IMR-90 (cell line): ENCODE data around the gene ARAP2. TPM values are rescaled to one million over a fixed set of nuclear protein-coding genes. Genes with fewer than 3 reads are reported as not detected.

Experiments used
- ATAC-seq: fragments of 200-7000 bp; cut with Tn5 transposase; 2 replicates; pipeline ENCODE4 v1.9.1; 2020; ENCODE audit warnings: low read depth, mild to moderate bottlenecking, moderate library complexity
- BruUV-seq: library from RNA; stranded (reverse); fragments of 400-500 nt; replicated peaks from 2 replicates; lab custom pipeline; 2021; lab: Mats Ljungman, UMichigan
- CTCF ChIA-PET: fragments of 300-600 bp; formaldehyde crosslinking; extraction: SDS; loops from one replicate; lab custom pipeline; 2021; ENCODE audit warnings: antibody characterized with exemption; lab: Yijun Ruan, JAX
- POLR2A ChIA-PET: fragments of 300-600 bp; sonication (Branson Sonifier 250); formaldehyde crosslinking; loops from one replicate; lab custom pipeline; 2022; ENCODE audit warnings: antibody characterized with exemption; ENCODE audit not compliant: unreplicated experiment; lab: Charles Lee
- DNase-seq: peaks from one replicate; pipeline ENCODE4 v3.0.0; 2013
- H2AFZ ChIP-seq: replicated peaks from 2 replicates; pipeline ENCODE3; 2013; ENCODE audit warnings: low read length, mild to moderate bottlenecking; ENCODE audit not compliant: poor library complexity
- H2AK5ac ChIP-seq: 2 replicates; pipeline ENCODE4 v1.6.1; 2013; ENCODE audit warnings: low read depth, low read length, inconsistent platforms
- H2AK9ac ChIP-seq: replicated peaks from 2 replicates; pipeline ENCODE3; 2013; ENCODE audit warnings: mild to moderate bottlenecking, low read depth, low read length, moderate library complexity; ENCODE audit not compliant: poor library complexity
- H2BK120ac ChIP-seq: 2 replicates; pipeline ENCODE4 v1.6.1; 2013; ENCODE audit warnings: low read depth, low read length, inconsistent platforms
- H2BK15ac ChIP-seq: 3 replicates; pipeline ENCODE4 v1.6.1; 2013; ENCODE audit warnings: low read depth, low read length, inconsistent platforms
- H2BK20ac ChIP-seq: 2 replicates; pipeline ENCODE4 v1.6.1; 2013; ENCODE audit warnings: low read depth, mild to moderate bottlenecking, inconsistent platforms, low read length, moderate library complexity
- H2BK5ac ChIP-seq: 2 replicates; pipeline ENCODE4 v1.6.1; 2013; ENCODE audit warnings: mild to moderate bottlenecking, low read depth, low read length, inconsistent platforms; ENCODE audit not compliant: poor library complexity, severe bottlenecking
- H3K14ac ChIP-seq: replicated peaks from 2 replicates; pipeline ENCODE4 v1.6.1; 2013; ENCODE audit warnings: low read depth, low read length, inconsistent platforms
- H3K18ac ChIP-seq: 2 replicates; pipeline ENCODE4 v1.6.1; 2013; ENCODE audit warnings: low read depth, low read length, control low read depth
- H3K23ac ChIP-seq: 2 replicates; pipeline ENCODE4 v1.6.1; 2013; ENCODE audit warnings: low read depth, low read length, inconsistent platforms
- H3K27ac ChIP-seq: 2 replicates; pipeline ENCODE4 v1.5.1; 2013; ENCODE audit warnings: mild to moderate bottlenecking, control low read depth, low read length; ENCODE audit not compliant: insufficient read depth
- H3K27me3 ChIP-seq: 2 replicates; pipeline ENCODE4 v1.6.1; 2013; ENCODE audit warnings: low read length; ENCODE audit not compliant: control insufficient read depth, insufficient read depth
- H3K36me3 ChIP-seq: 2 replicates; pipeline ENCODE4 v1.6.1; 2013; ENCODE audit warnings: low read length, mixed read lengths; ENCODE audit not compliant: control insufficient read depth, insufficient read depth
- H3K4ac ChIP-seq: 2 replicates; pipeline ENCODE4 v1.6.1; 2013; ENCODE audit warnings: low read depth, low read length, inconsistent platforms
- H3K4me1 ChIP-seq: 2 replicates; pipeline ENCODE4 v1.6.1; 2013; ENCODE audit warnings: low read length, mixed read lengths; ENCODE audit not compliant: control insufficient read depth, insufficient read depth
- H3K4me2 ChIP-seq: 2 replicates; pipeline ENCODE4 v1.6.1; 2013; ENCODE audit warnings: low read depth, mild to moderate bottlenecking, control low read depth, low read length, moderate library complexity
- H3K4me3 ChIP-seq: 2 replicates; pipeline ENCODE4 v1.5.1; 2013; ENCODE audit warnings: low read depth, mild to moderate bottlenecking, control low read depth, low read length, moderate library complexity; ENCODE audit not compliant: insufficient read depth
- H3K56ac ChIP-seq: 2 replicates; pipeline ENCODE4 v1.6.1; 2013; ENCODE audit warnings: low read length, inconsistent platforms; ENCODE audit not compliant: insufficient read depth; ENCODE audit errors: extremely low read depth
- H3K79me1 ChIP-seq, 2 experiments: 2 replicates each; pipeline ENCODE4 v1.6.1; 2013; ENCODE audit warnings: low read length in 2 of 2, inconsistent platforms in 1 of 2, low read depth in 1 of 2
- H3K9ac ChIP-seq: 2 replicates; pipeline ENCODE4 v1.6.1; 2013; ENCODE audit warnings: low read depth, low read length, control low read depth
- H3K9me1 ChIP-seq: 2 replicates; pipeline ENCODE4 v1.6.1; 2013; ENCODE audit warnings: low read length, inconsistent platforms; ENCODE audit not compliant: insufficient read depth
- H3K9me3 ChIP-seq: 2 replicates; pipeline ENCODE4 v1.6.1; 2013; ENCODE audit warnings: low read length; ENCODE audit not compliant: control insufficient read depth, insufficient read depth
- H4K20me1 ChIP-seq: 2 replicates; pipeline ENCODE4 v1.6.1; 2013; ENCODE audit warnings: low read length, inconsistent platforms; ENCODE audit not compliant: insufficient read depth
- H4K5ac ChIP-seq: 2 replicates; pipeline ENCODE4 v1.6.1; 2013; ENCODE audit warnings: mild to moderate bottlenecking, low read depth, low read length, control low read depth
- H4K8ac ChIP-seq, 2 experiments: 2 replicates each; pipeline ENCODE4 v1.6.1; 2013; ENCODE audit warnings: low read depth in 2 of 2, low read length in 2 of 2, control low read depth in 1 of 2, inconsistent platforms in 1 of 2
- H4K91ac ChIP-seq: 2 replicates; pipeline ENCODE4 v1.6.1; 2013; ENCODE audit warnings: low read depth, low read length, inconsistent platforms; ENCODE audit not compliant: insufficient read depth
- BHLHE40 ChIP-seq: fragments of 150-350 bp; IDR thresholded peaks from 2 replicates; pipeline ENCODE4 v1.6.1; 2016; ENCODE audit warnings: mild to moderate bottlenecking, low read depth, low read length
- CEBPB ChIP-seq: IDR thresholded peaks from 2 replicates; pipeline ENCODE4 v1.6.1; 2012; ENCODE audit warnings: low read depth, low read length, improper control_type of control experiment
- CHD1 ChIP-seq: IDR thresholded peaks from 2 replicates; pipeline ENCODE4 v1.6.1; 2012; ENCODE audit warnings: low read depth, low read length, improper control_type of control experiment
- CTCF ChIP-seq: conservative IDR thresholded peaks from 2 replicates; pipeline ENCODE4 v1.5.1; 2012; ENCODE audit warnings: mild to moderate bottlenecking, low read depth, low read length, improper control_type of control experiment
- FOS ChIP-seq: fragments of 150-350 bp; IDR thresholded peaks from 2 replicates; pipeline ENCODE4 v1.6.1; 2016; ENCODE audit warnings: low read depth, low read length
- MAFK ChIP-seq: IDR thresholded peaks from 2 replicates; pipeline ENCODE4 v1.6.1; 2012; ENCODE audit warnings: low read depth, low read length, improper control_type of control experiment
- MAZ ChIP-seq: IDR thresholded peaks from 2 replicates; pipeline ENCODE4 v1.6.1; 2012; ENCODE audit warnings: low read depth, mild to moderate bottlenecking, low read length, improper control_type of control experiment, moderate library complexity, borderline replicate concordance
- MXI1 ChIP-seq: IDR thresholded peaks from 2 replicates; pipeline ENCODE4 v1.6.1; 2012; ENCODE audit warnings: low read depth, mild to moderate bottlenecking, low read length, moderate library complexity, borderline replicate concordance
- NFE2L2 ChIP-seq: fragments of 150-350 bp; IDR thresholded peaks from 2 replicates; pipeline ENCODE4 v1.6.1; 2016; ENCODE audit warnings: low read depth, mild to moderate bottlenecking, low read length
- POLR2A ChIP-seq: IDR thresholded peaks from 2 replicates; pipeline ENCODE4 v1.6.1; 2012; ENCODE audit warnings: mild to moderate bottlenecking, low read depth, low read length
- RAD21 ChIP-seq: IDR thresholded peaks from 2 replicates; pipeline ENCODE4 v1.6.1; 2012; ENCODE audit warnings: low read length, improper control_type of control experiment
- RCOR1 ChIP-seq: IDR thresholded peaks from 2 replicates; pipeline ENCODE4 v1.6.1; 2012; ENCODE audit warnings: mild to moderate bottlenecking, low read length, improper control_type of control experiment; ENCODE audit not compliant: insufficient replicate concordance
- RFX5 ChIP-seq: IDR thresholded peaks from 2 replicates; pipeline ENCODE4 v1.8.0; 2012; ENCODE audit warnings: low read depth, mild to moderate bottlenecking, low read length, moderate library complexity
- SMC3 ChIP-seq: fragments of 150-350 bp; IDR thresholded peaks from 2 replicates; pipeline ENCODE4 v1.6.1; 2016; ENCODE audit warnings: low read depth, mild to moderate bottlenecking, antibody characterized with exemption, low read length, moderate library complexity
- USF2 ChIP-seq: fragments of 150-350 bp; IDR thresholded peaks from 2 replicates; pipeline ENCODE4 v1.6.1; 2017; ENCODE audit warnings: mild to moderate bottlenecking, antibody characterized with exemption, low read length, low read depth
- WGBS, 2 experiments: methylation state at CpG; one replicate each; pipeline versions ENCODE4 v1.1.5 to v1.1.7; 2013; ENCODE audit warnings: missing lambda C conversion rate in 2 of 2; ENCODE audit not compliant: insufficient read length in 1 of 2; ENCODE audit errors: extremely low coverage in 2 of 2; 5-methylcytosine and 5-hydroxymethylcytosine counted together
- dilution Hi-C: fragments of 300-500 bp; cut with HindIII; formaldehyde crosslinking; loops from one replicate; pipeline ENCODE4 v1.14.3; 2018; ENCODE audit warnings: low sequenced_read_pairs; ENCODE audit not compliant: unreplicated experiment
- in situ Hi-C: fragments of 300-500 bp; cut with MboI; formaldehyde crosslinking; loops from 3 replicates; pipeline ENCODE4 v1.14.3; 2019; ENCODE audit warnings: low sequenced_read_pairs, inconsistent platforms, mixed read lengths
- intact Hi-C: fragments of 100-400 bp; cut with micrococcal nuclease; formaldehyde crosslinking; loops from 2 replicates; pipeline ENCODE4 v1.10.0; 2022
- polyA plus RNA-seq, 3 experiments: library from polyadenylated mRNA; depleted of rRNA; stranded (reverse); fragments of >200 nt; gene quantifications; 2 replicates each; pipeline ENCODE4 v1.2.3, GENCODE V29; 2012; ENCODE audit warnings: low replicate concordance in 1 of 3
- total RNA-seq: library from RNA; depleted of rRNA; stranded (reverse); fragments of >200 nt; gene quantifications from 2 replicates; pipeline ENCODE4 v1.2.3, GENCODE V29; 2012
- TF ChIP-seq, protein P1 (sequence below): fragments of 150-350 bp; IDR thresholded peaks from 2 replicates; pipeline ENCODE4 v1.6.1; 2016; ENCODE audit warnings: low read depth, mild to moderate bottlenecking, low read length, moderate library complexity, borderline replicate concordance

The ARAP2 gene
- total and polyA plus RNA-seq, 2 of the 4 experiments (the other 2 are of a cell fraction): 0.32 to 1.8 TPM

DNA sequence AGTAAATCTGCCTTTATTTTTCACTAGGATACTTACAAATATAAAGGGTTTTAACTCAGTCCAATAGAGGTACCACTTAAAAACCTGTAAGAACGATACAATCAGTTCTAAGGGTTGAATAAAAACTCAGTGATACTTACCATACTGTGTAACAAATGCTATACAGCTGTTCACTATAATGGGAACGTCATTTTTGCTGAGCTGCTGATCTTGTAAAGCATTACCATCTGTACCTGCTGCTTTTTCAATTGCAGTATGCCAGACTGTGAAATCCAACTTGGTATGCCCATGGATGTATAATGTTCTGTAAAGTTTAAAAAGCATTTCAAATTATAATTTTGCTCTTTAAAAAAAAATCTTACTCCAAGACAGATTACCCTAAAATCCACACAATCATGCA lies 111.2 kb downstream of the ARAP2 start:
- Histone ChIP-seq H3K9me1 (no peaks in the 10 kb centered on the region), H3K4me1 (no peaks in the 10 kb centered on the region), H4K20me1 (no peaks in the 10 kb centered on the region), H3K4me2 (no peak overlapping the region), H3K56ac (no peak overlapping the region), H3K18ac (no peak overlapping the region), H3K4me3 (no peak overlapping the region), H2AK9ac (no peak overlapping the region), H2BK120ac (no peak overlapping the region), H4K8ac (no peak overlapping the region), H2BK20ac (no peak overlapping the region), H3K36me3 (no peaks in the 10 kb centered on the region), H2AK5ac (no peak overlapping the region), H3K23ac (no peak overlapping the region), H3K4ac (no peak overlapping the region), H3K27me3 (no peaks in the 10 kb centered on the region), H2AFZ (no peak overlapping the region), H2BK5ac (no peak overlapping the region), H3K9me3 (no peaks in the 10 kb centered on the region; the same call in 1 of the 2 replicates), H3K14ac (no peak overlapping the region), H3K27ac (no peak overlapping the region), H4K5ac (no peak overlapping the region), H2BK15ac (no peak overlapping the region), H3K79me1 (no peaks in the 10 kb centered on the region), H4K91ac (no peak overlapping the region), H3K9ac (no peak overlapping the region)
- DNase-seq: no peak
- TF ChIP-seq NFE2L2: no peak
- no peak for TF ChIP-seq FOS
- TF ChIP-seq CHD1: no peak
- no peak for TF ChIP-seq RAD21
- TF ChIP-seq USF2: no peak
- TF ChIP-seq MAFK: no peak
- no peak for TF ChIP-seq MAZ
- TF ChIP-seq MXI1: no peak
- TF ChIP-seq RCOR1: no peak
- TF ChIP-seq RFX5: no peak
- TF ChIP-seq CEBPB: no peak
- TF ChIP-seq, protein P1, sequence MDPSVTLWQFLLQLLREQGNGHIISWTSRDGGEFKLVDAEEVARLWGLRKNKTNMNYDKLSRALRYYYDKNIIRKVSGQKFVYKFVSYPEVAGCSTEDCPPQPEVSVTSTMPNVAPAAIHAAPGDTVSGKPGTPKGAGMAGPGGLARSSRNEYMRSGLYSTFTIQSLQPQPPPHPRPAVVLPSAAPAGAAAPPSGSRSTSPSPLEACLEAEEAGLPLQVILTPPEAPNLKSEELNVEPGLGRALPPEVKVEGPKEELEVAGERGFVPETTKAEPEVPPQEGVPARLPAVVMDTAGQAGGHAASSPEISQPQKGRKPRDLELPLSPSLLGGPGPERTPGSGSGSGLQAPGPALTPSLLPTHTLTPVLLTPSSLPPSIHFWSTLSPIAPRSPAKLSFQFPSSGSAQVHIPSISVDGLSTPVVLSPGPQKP: no peak
- no peak for TF ChIP-seq POLR2A
- TF ChIP-seq SMC3: no peak
- no peak for TF ChIP-seq CTCF
- no peak for TF ChIP-seq BHLHE40
- dilution Hi-C loops: no loop called here
- no peak for ATAC-seq
- in situ Hi-C loops: no loop called here
- ChIA-PET CTCF (no interaction called here), POLR2A (no interaction called here)
- WGBS, 2 experiments: no CpG with 5 or more reads among the region's 2 CpGs
- intact Hi-C loops: no loop called here
- BruUV-seq: no TSS peak
